GM23338 (cell line): Measurements from ENCODE around the gene TMPRSS13. TPM values are rescaled to one million over a fixed set of nuclear protein-coding genes. Genes with fewer than 3 reads are reported as not detected.

Source experiments
- ATAC-seq: fragments of 200-7000 bp; cut with Tn5 transposase; 3 replicates; pipeline ENCODE4 v1.9.1; 2020
- DNase-seq: peaks from one replicate; pipeline ENCODE4 v3.0.0-alpha.2; 2015; ENCODE audit warnings: low spot score
- H2AFZ ChIP-seq: fragments of 200-600 bp; sonication (generic); 2 replicates; pipeline ENCODE4 v1.8.0; 2016; ENCODE audit warnings: antibody characterized with exemption, mild to moderate bottlenecking, moderate library complexity
- H3F3A ChIP-seq: fragments of 200-600 bp; sonication (generic); replicated peaks from 2 replicates; pipeline ENCODE4 v1.8.0; 2017; ENCODE audit warnings: antibody characterized with exemption, mixed run types, low read depth
- H3K27ac ChIP-seq: fragments of 200-600 bp; sonication (generic); 2 replicates; pipeline ENCODE4 v1.6.1; 2016; ENCODE audit warnings: low read depth
- H3K27me3 ChIP-seq: fragments of 200-600 bp; sonication (generic); 2 replicates; pipeline ENCODE4 v1.8.0; 2016; ENCODE audit warnings: mild to moderate bottlenecking, mixed run types, moderate library complexity; ENCODE audit not compliant: insufficient read depth
- H3K36me3 ChIP-seq: fragments of 200-600 bp; sonication (generic); 2 replicates; pipeline ENCODE4 v1.8.0; 2016; ENCODE audit warnings: mild to moderate bottlenecking; ENCODE audit not compliant: insufficient read depth
- H3K4me1 ChIP-seq: fragments of 200-600 bp; sonication (generic); 2 replicates; pipeline ENCODE4 v1.8.0; 2016; ENCODE audit warnings: mild to moderate bottlenecking, moderate library complexity; ENCODE audit not compliant: insufficient read depth
- H3K4me2 ChIP-seq: fragments of 200-600 bp; sonication (generic); 2 replicates; pipeline ENCODE4 v1.7.1; 2017; ENCODE audit warnings: mixed run types
- H3K4me3 ChIP-seq: fragments of 200-600 bp; sonication (generic); 2 replicates; pipeline ENCODE4 v1.6.1; 2016; ENCODE audit warnings: mixed run types
- H3K79me2 ChIP-seq: fragments of 200-600 bp; sonication (generic); replicated peaks from 2 replicates; pipeline ENCODE4 v1.8.0; 2017; ENCODE audit warnings: mild to moderate bottlenecking; ENCODE audit not compliant: insufficient read depth
- H3K9me2 ChIP-seq: fragments of 200-600 bp; sonication (generic); 2 replicates; pipeline ENCODE4 v1.8.0; 2017; ENCODE audit not compliant: insufficient read depth
- H4K20me1 ChIP-seq: fragments of 200-600 bp; sonication (generic); replicated peaks from 2 replicates; pipeline ENCODE4 v1.8.0; 2017; ENCODE audit warnings: mild to moderate bottlenecking; ENCODE audit not compliant: insufficient read depth
- H3K27ac Mint-ChIP-seq: 2 replicates; pipeline ENCODE4 v1.8.0; 2020; ENCODE audit warnings: inconsistent platforms, mild to moderate bottlenecking, moderate library complexity, mixed read lengths
- H3K27me3 Mint-ChIP-seq: 3 replicates; pipeline ENCODE4 v1.8.0; 2022; ENCODE audit warnings: low read depth, mild to moderate bottlenecking, moderate library complexity, mixed read lengths, inconsistent platforms; ENCODE audit not compliant: insufficient read depth, poor library complexity
- H3K36me3 Mint-ChIP-seq: 3 replicates; pipeline ENCODE4 v1.8.0; 2021; ENCODE audit warnings: low read depth, mild to moderate bottlenecking, inconsistent platforms, moderate library complexity, mixed read lengths
- H3K4me1 Mint-ChIP-seq: 3 replicates; pipeline ENCODE4 v1.8.0; 2020; ENCODE audit warnings: mild to moderate bottlenecking, inconsistent platforms, mixed read lengths
- H3K4me3 Mint-ChIP-seq: 3 replicates; pipeline ENCODE4 v1.8.0; 2021; ENCODE audit warnings: moderate library complexity, mild to moderate bottlenecking, inconsistent platforms, mixed read lengths
- H3K9me3 Mint-ChIP-seq: 3 replicates; pipeline ENCODE4 v1.8.0; 2020; ENCODE audit warnings: moderate library complexity, mild to moderate bottlenecking, inconsistent platforms, mixed read lengths
- STAT1 ChIP-seq: IDR thresholded peaks from one replicate; pipeline ENCODE4 v1.6.1; 2016; ENCODE audit warnings: antibody characterized with exemption; ENCODE audit not compliant: unreplicated experiment
- ZNF114 ChIP-seq: fragments of 250-450 bp; sonication (Bioruptor Pico); IDR thresholded peaks from 2 replicates; pipeline ENCODE4 v1.5.0; 2020; ENCODE audit warnings: mild to moderate bottlenecking, moderate library complexity
- ZNF331 ChIP-seq: fragments of 250-450 bp; sonication (Bioruptor Pico); IDR thresholded peaks from 2 replicates; pipeline ENCODE4 v1.5.0; 2020; ENCODE audit warnings: low read depth, mild to moderate bottlenecking, moderate library complexity
- polyA plus RNA-seq: library from polyadenylated mRNA; unstranded; fragments of >200 nt; fragmentation: Nextera tagmentation; extraction: Ambion mirVana; gene quantifications from 2 replicates; pipeline ENCODE4 v1.2.1, GENCODE V29; 2016
- total RNA-seq: library from RNA; depleted of rRNA; stranded (reverse); fragments of >200 nt; shearing (Covaris generic); gene quantifications from 2 replicates; pipeline ENCODE4 v1.2.3, GENCODE V29; 2014
- TF ChIP-seq, protein P1 (sequence below): IDR thresholded peaks from one replicate; pipeline ENCODE4 v1.6.1; 2018; ENCODE audit warnings: antibody characterized with exemption; ENCODE audit not compliant: unreplicated experiment
- TF ChIP-seq, protein P2 (sequence below): fragments of 250-450 bp; sonication (Bioruptor Pico); IDR thresholded peaks from 2 replicates; pipeline ENCODE4 v1.5.0; 2020; ENCODE audit warnings: mild to moderate bottlenecking, moderate library complexity
- TF ChIP-seq, protein P3 (sequence below), 2 experiments: fragments of 200-600 bp in 1 of 2; sonication (generic) in 1 of 2; conservative IDR thresholded peaks; 2 replicates each; pipeline versions ENCODE4 v1.5.1 to v1.6.1; 2016 to 2017; ENCODE audit warnings: antibody characterized with exemption in 2 of 2, low read depth in 2 of 2, mild to moderate bottlenecking in 2 of 2, moderate library complexity in 1 of 2

TMPRSS13 gene
- total and polyA plus RNA-seq, 2 experiments from 2014 or later, result 0.31 TPM; not detected in 1

DNA sequence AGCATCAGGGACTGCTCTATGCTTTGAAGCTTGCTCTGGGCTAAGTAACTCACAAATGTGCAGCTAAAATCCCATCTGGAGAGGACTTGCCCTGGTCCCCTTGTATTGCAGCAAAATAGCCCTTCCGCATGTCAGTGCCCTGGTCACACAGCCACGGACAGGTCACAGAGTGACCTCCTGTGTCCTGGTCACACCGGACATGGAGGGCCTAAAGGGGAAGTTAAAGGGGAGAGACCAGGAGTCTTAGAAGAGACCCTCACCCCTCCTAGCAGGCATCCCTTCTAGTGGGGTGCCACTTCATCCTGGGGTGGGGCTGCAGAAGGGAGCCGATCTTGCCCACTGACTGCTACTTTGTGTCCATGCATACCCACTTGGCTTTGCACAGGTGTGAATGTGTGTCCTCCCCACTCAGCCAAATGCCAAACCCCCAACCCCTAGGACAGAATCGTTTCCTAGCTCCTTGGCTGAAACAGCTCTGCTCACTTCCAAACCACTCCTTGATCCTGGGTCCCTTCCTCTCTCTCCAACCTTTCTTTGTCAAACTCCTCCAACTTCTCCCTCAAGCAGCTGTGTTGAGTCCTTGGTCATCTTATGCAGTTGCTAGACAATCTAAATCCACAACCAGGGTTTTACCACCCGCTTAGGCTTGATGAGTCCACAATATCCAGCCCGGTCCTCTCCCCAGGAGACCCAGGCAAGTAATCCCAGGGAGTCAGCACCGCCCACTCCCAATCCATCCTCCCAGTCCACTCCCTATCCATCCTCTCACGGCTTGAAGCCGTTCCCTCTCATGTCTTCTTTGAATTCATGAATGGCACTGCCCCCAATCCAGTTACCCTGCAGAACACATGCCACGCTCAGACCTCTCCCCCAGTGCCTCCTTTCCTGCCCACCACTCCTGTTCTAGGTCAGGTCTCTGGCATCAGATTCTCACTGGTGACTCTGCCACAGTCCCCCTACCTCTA lies 49.4 kb downstream of the TMPRSS13 start:
- Mint-ChIP-seq H3K27ac (no peak overlapping the region), H3K4me3 (no peak overlapping the region), H3K27me3 (peaks cover 16% of the 10 kb centered on the region), H3K36me3 (no peaks in the 10 kb centered on the region), H3K4me1 (peaks cover 35% of the 10 kb centered on the region), H3K9me3 (no peaks in the 10 kb centered on the region)
- H3F3A ChIP-seq, result no peaks in the 10 kb centered on the region; the same call in 1 of the 2 replicates
- no peaks in the 10 kb centered on the region for H3K79me2 ChIP-seq
- no peaks in the 10 kb centered on the region for H3K36me3 ChIP-seq
- H3K4me2 ChIP-seq, result no peak overlapping the region
- no peak for DNase-seq
- TF ChIP-seq STAT1, result no peak
- TF ChIP-seq, protein P1, sequence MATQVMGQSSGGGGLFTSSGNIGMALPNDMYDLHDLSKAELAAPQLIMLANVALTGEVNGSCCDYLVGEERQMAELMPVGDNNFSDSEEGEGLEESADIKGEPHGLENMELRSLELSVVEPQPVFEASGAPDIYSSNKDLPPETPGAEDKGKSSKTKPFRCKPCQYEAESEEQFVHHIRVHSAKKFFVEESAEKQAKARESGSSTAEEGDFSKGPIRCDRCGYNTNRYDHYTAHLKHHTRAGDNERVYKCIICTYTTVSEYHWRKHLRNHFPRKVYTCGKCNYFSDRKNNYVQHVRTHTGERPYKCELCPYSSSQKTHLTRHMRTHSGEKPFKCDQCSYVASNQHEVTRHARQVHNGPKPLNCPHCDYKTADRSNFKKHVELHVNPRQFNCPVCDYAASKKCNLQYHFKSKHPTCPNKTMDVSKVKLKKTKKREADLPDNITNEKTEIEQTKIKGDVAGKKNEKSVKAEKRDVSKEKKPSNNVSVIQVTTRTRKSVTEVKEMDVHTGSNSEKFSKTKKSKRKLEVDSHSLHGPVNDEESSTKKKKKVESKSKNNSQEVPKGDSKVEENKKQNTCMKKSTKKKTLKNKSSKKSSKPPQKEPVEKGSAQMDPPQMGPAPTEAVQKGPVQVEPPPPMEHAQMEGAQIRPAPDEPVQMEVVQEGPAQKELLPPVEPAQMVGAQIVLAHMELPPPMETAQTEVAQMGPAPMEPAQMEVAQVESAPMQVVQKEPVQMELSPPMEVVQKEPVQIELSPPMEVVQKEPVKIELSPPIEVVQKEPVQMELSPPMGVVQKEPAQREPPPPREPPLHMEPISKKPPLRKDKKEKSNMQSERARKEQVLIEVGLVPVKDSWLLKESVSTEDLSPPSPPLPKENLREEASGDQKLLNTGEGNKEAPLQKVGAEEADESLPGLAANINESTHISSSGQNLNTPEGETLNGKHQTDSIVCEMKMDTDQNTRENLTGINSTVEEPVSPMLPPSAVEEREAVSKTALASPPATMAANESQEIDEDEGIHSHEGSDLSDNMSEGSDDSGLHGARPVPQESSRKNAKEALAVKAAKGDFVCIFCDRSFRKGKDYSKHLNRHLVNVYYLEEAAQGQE, result no peak
- no peak for TF ChIP-seq ZNF114 (CRISPR knock-in tag)
- no peak for TF ChIP-seq ZNF331 (CRISPR knock-in tag)
- TF ChIP-seq, protein P2, sequence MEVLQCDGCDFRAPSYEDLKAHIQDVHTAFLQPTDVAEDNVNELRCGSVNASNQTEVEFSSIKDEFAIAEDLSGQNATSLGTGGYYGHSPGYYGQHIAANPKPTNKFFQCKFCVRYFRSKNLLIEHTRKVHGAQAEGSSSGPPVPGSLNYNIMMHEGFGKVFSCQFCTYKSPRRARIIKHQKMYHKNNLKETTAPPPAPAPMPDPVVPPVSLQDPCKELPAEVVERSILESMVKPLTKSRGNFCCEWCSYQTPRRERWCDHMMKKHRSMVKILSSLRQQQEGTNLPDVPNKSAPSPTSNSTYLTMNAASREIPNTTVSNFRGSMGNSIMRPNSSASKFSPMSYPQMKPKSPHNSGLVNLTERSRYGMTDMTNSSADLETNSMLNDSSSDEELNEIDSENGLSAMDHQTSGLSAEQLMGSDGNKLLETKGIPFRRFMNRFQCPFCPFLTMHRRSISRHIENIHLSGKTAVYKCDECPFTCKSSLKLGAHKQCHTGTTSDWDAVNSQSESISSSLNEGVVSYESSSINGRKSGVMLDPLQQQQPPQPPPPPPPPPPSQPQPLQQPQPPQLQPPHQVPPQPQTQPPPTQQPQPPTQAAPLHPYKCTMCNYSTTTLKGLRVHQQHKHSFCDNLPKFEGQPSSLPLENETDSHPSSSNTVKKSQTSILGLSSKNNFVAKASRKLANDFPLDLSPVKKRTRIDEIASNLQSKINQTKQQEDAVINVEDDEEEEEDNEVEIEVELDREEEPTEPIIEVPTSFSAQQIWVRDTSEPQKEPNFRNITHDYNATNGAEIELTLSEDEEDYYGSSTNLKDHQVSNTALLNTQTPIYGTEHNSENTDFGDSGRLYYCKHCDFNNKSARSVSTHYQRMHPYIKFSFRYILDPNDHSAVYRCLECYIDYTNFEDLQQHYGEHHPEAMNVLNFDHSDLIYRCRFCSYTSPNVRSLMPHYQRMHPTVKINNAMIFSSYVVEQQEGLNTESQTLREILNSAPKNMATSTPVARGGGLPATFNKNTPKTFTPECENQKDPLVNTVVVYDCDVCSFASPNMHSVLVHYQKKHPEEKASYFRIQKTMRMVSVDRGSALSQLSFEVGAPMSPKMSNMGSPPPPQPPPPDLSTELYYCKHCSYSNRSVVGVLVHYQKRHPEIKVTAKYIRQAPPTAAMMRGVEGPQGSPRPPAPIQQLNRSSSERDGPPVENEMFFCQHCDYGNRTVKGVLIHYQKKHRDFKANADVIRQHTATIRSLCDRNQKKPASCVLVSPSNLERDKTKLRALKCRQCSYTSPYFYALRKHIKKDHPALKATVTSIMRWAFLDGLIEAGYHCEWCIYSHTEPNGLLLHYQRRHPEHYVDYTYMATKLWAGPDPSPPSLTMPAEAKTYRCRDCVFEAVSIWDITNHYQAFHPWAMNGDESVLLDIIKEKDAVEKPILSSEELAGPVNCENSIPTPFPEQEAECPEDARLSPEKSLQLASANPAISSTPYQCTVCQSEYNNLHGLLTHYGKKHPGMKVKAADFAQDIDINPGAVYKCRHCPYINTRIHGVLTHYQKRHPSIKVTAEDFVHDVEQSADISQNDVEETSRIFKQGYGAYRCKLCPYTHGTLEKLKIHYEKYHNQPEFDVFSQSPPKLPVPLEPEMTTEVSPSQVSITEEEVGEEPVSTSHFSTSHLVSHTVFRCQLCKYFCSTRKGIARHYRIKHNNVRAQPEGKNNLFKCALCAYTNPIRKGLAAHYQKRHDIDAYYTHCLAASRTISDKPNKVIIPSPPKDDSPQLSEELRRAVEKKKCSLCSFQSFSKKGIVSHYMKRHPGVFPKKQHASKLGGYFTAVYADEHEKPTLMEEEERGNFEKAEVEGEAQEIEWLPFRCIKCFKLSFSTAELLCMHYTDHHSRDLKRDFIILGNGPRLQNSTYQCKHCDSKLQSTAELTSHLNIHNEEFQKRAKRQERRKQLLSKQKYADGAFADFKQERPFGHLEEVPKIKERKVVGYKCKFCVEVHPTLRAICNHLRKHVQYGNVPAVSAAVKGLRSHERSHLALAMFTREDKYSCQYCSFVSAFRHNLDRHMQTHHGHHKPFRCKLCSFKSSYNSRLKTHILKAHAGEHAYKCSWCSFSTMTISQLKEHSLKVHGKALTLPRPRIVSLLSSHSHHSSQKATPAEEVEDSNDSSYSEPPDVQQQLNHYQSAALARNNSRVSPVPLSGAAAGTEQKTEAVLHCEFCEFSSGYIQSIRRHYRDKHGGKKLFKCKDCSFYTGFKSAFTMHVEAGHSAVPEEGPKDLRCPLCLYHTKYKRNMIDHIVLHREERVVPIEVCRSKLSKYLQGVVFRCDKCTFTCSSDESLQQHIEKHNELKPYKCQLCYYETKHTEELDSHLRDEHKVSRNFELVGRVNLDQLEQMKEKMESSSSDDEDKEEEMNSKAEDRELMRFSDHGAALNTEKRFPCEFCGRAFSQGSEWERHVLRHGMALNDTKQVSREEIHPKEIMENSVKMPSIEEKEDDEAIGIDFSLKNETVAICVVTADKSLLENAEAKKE, result no peak
- TF ChIP-seq, protein P3, sequence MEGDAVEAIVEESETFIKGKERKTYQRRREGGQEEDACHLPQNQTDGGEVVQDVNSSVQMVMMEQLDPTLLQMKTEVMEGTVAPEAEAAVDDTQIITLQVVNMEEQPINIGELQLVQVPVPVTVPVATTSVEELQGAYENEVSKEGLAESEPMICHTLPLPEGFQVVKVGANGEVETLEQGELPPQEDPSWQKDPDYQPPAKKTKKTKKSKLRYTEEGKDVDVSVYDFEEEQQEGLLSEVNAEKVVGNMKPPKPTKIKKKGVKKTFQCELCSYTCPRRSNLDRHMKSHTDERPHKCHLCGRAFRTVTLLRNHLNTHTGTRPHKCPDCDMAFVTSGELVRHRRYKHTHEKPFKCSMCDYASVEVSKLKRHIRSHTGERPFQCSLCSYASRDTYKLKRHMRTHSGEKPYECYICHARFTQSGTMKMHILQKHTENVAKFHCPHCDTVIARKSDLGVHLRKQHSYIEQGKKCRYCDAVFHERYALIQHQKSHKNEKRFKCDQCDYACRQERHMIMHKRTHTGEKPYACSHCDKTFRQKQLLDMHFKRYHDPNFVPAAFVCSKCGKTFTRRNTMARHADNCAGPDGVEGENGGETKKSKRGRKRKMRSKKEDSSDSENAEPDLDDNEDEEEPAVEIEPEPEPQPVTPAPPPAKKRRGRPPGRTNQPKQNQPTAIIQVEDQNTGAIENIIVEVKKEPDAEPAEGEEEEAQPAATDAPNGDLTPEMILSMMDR (conservative IDR thresholded peaks at IDR 0.05; ENCODE audit: low read depth in 2 of 2), result no peak
- H3K4me3 ChIP-seq, result no peak overlapping the region
- H2AFZ ChIP-seq, result no peak overlapping the region
- no peak overlapping the region for H3K27ac ChIP-seq
- H4K20me1 ChIP-seq, result no peaks in the 10 kb centered on the region
- H3K9me2 ChIP-seq, result no peaks in the 10 kb centered on the region
- peaks cover 21% of the 10 kb centered on the region for H3K4me1 ChIP-seq
- no peak for ATAC-seq
- peaks cover 41% of the 10 kb centered on the region for H3K27me3 ChIP-seq
